Upper lobe of left lung (tissue), 4 donors: ENCODE results near the gene TMEM63A.

Source experiments
- EP300 ChIP-seq, 4 donors: sonication (generic); formaldehyde crosslinking; IDR thresholded peaks; one replicate each; pipeline ENCODE4 v1.5.1; 2017; ENCODE audit warnings: antibody characterized with exemption in 4 of 4, control low read depth in 2 of 4
- POLR2A ChIP-seq, 4 donors: fragments of 450-650 bp; IDR thresholded peaks; one replicate each; pipeline ENCODE4 v1.5.1; 2016 to 2017; ENCODE audit warnings: antibody characterized with exemption in 4 of 4, mild to moderate bottlenecking in 2 of 4
- POLR2AphosphoS5 ChIP-seq, 2 donors: sonication (generic); formaldehyde crosslinking; IDR thresholded peaks; one replicate each; pipeline ENCODE4 v1.5.1; 2017; ENCODE audit warnings: antibody characterized with exemption in 2 of 2
- TF ChIP-seq, protein P1 (sequence below), 6 experiments: fragments of 450-650 bp in 4 of 6; fragments of 200-600 bp in 2 of 6; sonication (generic) in 2 of 6; IDR thresholded peaks; one replicate each; pipeline ENCODE4 v1.5.1; 2016 to 2019; ENCODE audit warnings: antibody characterized with exemption in 6 of 6

- TF ChIP-seq, protein P1, sequence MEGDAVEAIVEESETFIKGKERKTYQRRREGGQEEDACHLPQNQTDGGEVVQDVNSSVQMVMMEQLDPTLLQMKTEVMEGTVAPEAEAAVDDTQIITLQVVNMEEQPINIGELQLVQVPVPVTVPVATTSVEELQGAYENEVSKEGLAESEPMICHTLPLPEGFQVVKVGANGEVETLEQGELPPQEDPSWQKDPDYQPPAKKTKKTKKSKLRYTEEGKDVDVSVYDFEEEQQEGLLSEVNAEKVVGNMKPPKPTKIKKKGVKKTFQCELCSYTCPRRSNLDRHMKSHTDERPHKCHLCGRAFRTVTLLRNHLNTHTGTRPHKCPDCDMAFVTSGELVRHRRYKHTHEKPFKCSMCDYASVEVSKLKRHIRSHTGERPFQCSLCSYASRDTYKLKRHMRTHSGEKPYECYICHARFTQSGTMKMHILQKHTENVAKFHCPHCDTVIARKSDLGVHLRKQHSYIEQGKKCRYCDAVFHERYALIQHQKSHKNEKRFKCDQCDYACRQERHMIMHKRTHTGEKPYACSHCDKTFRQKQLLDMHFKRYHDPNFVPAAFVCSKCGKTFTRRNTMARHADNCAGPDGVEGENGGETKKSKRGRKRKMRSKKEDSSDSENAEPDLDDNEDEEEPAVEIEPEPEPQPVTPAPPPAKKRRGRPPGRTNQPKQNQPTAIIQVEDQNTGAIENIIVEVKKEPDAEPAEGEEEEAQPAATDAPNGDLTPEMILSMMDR (IDR thresholded peaks at IDR 0.05): no peak
- TF ChIP-seq POLR2AphosphoS5 (IDR thresholded peaks at IDR 0.05) (peak; percentile 63 to 72), POLR2A (IDR thresholded peaks at IDR 0.05) (peak in 2 of 4 donors; percentile 14 to 38), EP300 (IDR thresholded peaks at IDR 0.05) (peak in 1 of 4 donors; percentile 80)
These were observed 68.8 kb downstream of the TMEM63A start for GRCh38 chr1:225813214-225813964.
